NK-92 treated with Interleukin-12 subunit alpha and Interleukin-12 subunit beta, amount 100 ng/mL, for 24 hours (cell line): ENCODE results near the gene CLDN2.
"Not testable (repeated sequence)": the region's sequence is repeated elsewhere in the genome, so short reads cannot be mapped to it uniquely, and the experiment has no call there.

Source experiments
- DNase-seq: peaks from one replicate; lab custom pipeline; 2025; lab: John Stamatoyannopoulos, UW

CLDN2 gene

GRCh38 chrX:106919932-106920452 is at the start of gene CLDN2:
TSS of gene CLDN2 (plus strand) at chrX:106920402. CDS start at chrX:106928229, 7,827 bp downstream.
- DNase-seq = no peak

GRCh38 chrX:106872796-106873195 is 47.4 kb upstream of the CLDN2 start:
- DNase-seq = not testable (repeated sequence)

- DNase-seq = no peak
Observed at GRCh38 chrX:106874075-106874474, 46.1 kb upstream of the CLDN2 start.

- no peak for DNase-seq
Observed at GRCh38 chrX:106875151-106875550, 45.1 kb upstream of the CLDN2 start.

- DNase-seq = no peak
Observed at GRCh38 chrX:106889468-106889867, 30.7 kb upstream of the CLDN2 start.

- DNase-seq = no peak
Observed at GRCh38 chrX:106891762-106892460, 28.3 kb upstream of the CLDN2 start.

GRCh38 chrX:106894392-106894909 is 25.8 kb upstream of the CLDN2 start:
- no peak for DNase-seq

- DNase-seq = no peak
Observed at GRCh38 chrX:106894978-106895452, 25.2 kb upstream of the CLDN2 start.

- DNase-seq = no peak
Observed at GRCh38 chrX:106897259-106897658, 22.9 kb upstream of the CLDN2 start.

GRCh38 chrX:106898462-106898861 is 21.7 kb upstream of the CLDN2 start:
- no peak for DNase-seq

- DNase-seq = no peak
Observed at GRCh38 chrX:106899276-106899675, 20.9 kb upstream of the CLDN2 start.

GRCh38 chrX:106899841-106900240 is 20.4 kb upstream of the CLDN2 start:
- no peak for DNase-seq

GRCh38 chrX:106901341-106901740 is 18.9 kb upstream of the CLDN2 start:
- DNase-seq = no peak

GRCh38 chrX:106901781-106902219 is 18.4 kb upstream of the CLDN2 start:
- DNase-seq = no peak

GRCh38 chrX:106902684-106903083 is 17.5 kb upstream of the CLDN2 start:
- DNase-seq = no peak

GRCh38 chrX:106903291-106903824 is 16.8 kb upstream of the CLDN2 start, which contains the start of gene RIPPLY1:
TSS of gene RIPPLY1 (minus strand) at chrX:106903341. CDS start at chrX:106903287, 54 bp downstream.
- no peak for DNase-seq

GRCh38 chrX:106903856-106904528 is 16.2 kb upstream of the CLDN2 start:
- DNase-seq = no peak

- DNase-seq = no peak
Observed at GRCh38 chrX:106905064-106905708, 15.0 kb upstream of the CLDN2 start.

GRCh38 chrX:106906361-106906760 is 13.8 kb upstream of the CLDN2 start:
- DNase-seq = no peak

GRCh38 chrX:106912864-106913263 is 7.3 kb upstream of the CLDN2 start:
- DNase-seq = no peak

GRCh38 chrX:106917830-106918500 is 2.2 kb upstream of the CLDN2 start:
- no peak for DNase-seq
